Upper lobe of right lung (tissue), 1 donor: ENCODE data around the gene RPL7A. TPM values are rescaled to one million over a fixed set of nuclear protein-coding genes. Genes with fewer than 3 reads are reported as not detected.
"Not testable (repeated sequence)": the region's sequence is repeated elsewhere in the genome, so short reads cannot be mapped to it uniquely, and the experiment has no call there.

Source experiments
- ATAC-seq: fragments of 200-7000 bp; cut with Tn5 transposase; one replicate; pipeline ENCODE4 v1.9.1; 2020; ENCODE audit warnings: mild to moderate bottlenecking, moderate library complexity
- DNase-seq: peaks from one replicate; pipeline ENCODE4 v3.0.0-alpha.2; 2020
- H3K27ac ChIP-seq: fragments of 200-600 bp; one replicate; pipeline ENCODE4 v1.8.0; 2022
- H3K27me3 ChIP-seq: fragments of 200-600 bp; one replicate; pipeline ENCODE4 v1.8.0; 2022; ENCODE audit warnings: mild to moderate bottlenecking
- H3K36me3 ChIP-seq: fragments of 200-600 bp; one replicate; pipeline ENCODE4 v1.8.0; 2022
- H3K4me1 ChIP-seq: fragments of 200-600 bp; one replicate; pipeline ENCODE4 v1.8.0; 2022
- H3K4me3 ChIP-seq: fragments of 200-600 bp; one replicate; pipeline ENCODE4 v1.8.0; 2022; ENCODE audit warnings: mild to moderate bottlenecking
- H3K9me3 ChIP-seq: fragments of 200-600 bp; one replicate; pipeline ENCODE4 v1.8.0; 2022
- CTCF ChIP-seq: fragments of 200-600 bp; IDR thresholded peaks from one replicate; pipeline ENCODE4 v1.8.0; 2022; ENCODE audit warnings: antibody characterized with exemption
- intact Hi-C: fragments of 100-400 bp; cut with DNase I; formaldehyde crosslinking; loops from one replicate; pipeline ENCODE4 v1.11.0; 2022
- total RNA-seq: library from RNA; stranded (reverse); fragmentation: NEBNext Ultra II Directional; extraction: Animal tissue kit (Norgen Biotek cat#: 25700); gene quantifications from one replicate; pipeline ENCODE4 v1.2.1, GENCODE V29; 2021
- donor health status: DM: no; HTN: yes; CAD: no; lungs with severe emphysema.

RPL7A gene
- total RNA-seq, 1 donor from 2014 or later: 1,380 TPM

GRCh38 chr9:133375724-133376654, 28.0 kb downstream of the RPL7A start, which contains the start of the genes STKLD1 and SURF4:
Gene STKLD1 (plus strand): TSS chr9:133376366. CDS start chr9:133376474, 108 bp downstream.
Gene SURF4 (minus strand): TSS chr9:133376060. CDS start chr9:133375969, 91 bp downstream.
- H3K9me3 ChIP-seq: no peaks in the 10 kb centered on the region
- TF ChIP-seq CTCF: no peak
- H3K4me3 ChIP-seq: peak within 1 kb of the TSS; percentile 96
- peaks cover under 1% of the 10 kb centered on the region for H3K36me3 ChIP-seq
- H3K27ac ChIP-seq: peak within 1 kb of the TSS; percentile 96
- peaks cover 39% of the 10 kb centered on the region for H3K4me1 ChIP-seq
- DNase-seq (peak; percentile 98), ATAC-seq (peak; percentile 98)
- no peaks in the 10 kb centered on the region for H3K27me3 ChIP-seq
- intact Hi-C loops: no loop called here

GRCh38 chr9:133377280-133377679, 29.3 kb downstream of the RPL7A start:
- ATAC-seq, H3K27ac ChIP-seq, H3K4me3 ChIP-seq, intact Hi-C loops, H3K9me3 ChIP-seq, DNase-seq, H3K36me3 ChIP-seq, H3K27me3 ChIP-seq: not testable (repeated sequence)
- peaks cover 26% of the 10 kb centered on the region for H3K4me1 ChIP-seq

GRCh38 chr9:133377721-133378216, 29.8 kb downstream of the RPL7A start:
- H3K27ac ChIP-seq: no peak overlapping the region
- H3K9me3 ChIP-seq: no peaks in the 10 kb centered on the region
- DNase-seq (no peak), ATAC-seq (no peak)
- no peaks in the 10 kb centered on the region for H3K27me3 ChIP-seq
- H3K36me3 ChIP-seq: no peaks in the 10 kb centered on the region
- peaks cover 21% of the 10 kb centered on the region for H3K4me1 ChIP-seq
- no peak overlapping the region for H3K4me3 ChIP-seq
- intact Hi-C loops: no loop called here
- TF ChIP-seq CTCF: no peak

- intact Hi-C loops: no loop called here
- no peaks in the 10 kb centered on the region for H3K9me3 ChIP-seq
- peaks cover 15% of the 10 kb centered on the region for H3K4me1 ChIP-seq
- H3K27ac ChIP-seq: no peak overlapping the region
- H3K4me3 ChIP-seq: no peak overlapping the region
- DNase-seq (no peak), ATAC-seq (no peak)
- no peaks in the 10 kb centered on the region for H3K27me3 ChIP-seq
- no peak for TF ChIP-seq CTCF
- H3K36me3 ChIP-seq: no peaks in the 10 kb centered on the region
These were observed 30.5 kb downstream of the RPL7A start for GRCh38 chr9:133378408-133378962.

- peaks cover 8% of the 10 kb centered on the region for H3K4me1 ChIP-seq
- no peak for DNase-seq
- ATAC-seq: no peak
- no peak for TF ChIP-seq CTCF
- H3K9me3 ChIP-seq: no peaks in the 10 kb centered on the region
- H3K27me3 ChIP-seq: no peaks in the 10 kb centered on the region
- H3K4me3 ChIP-seq: no peak overlapping the region
- no peaks in the 10 kb centered on the region for H3K36me3 ChIP-seq
- intact Hi-C loops: no loop called here
- H3K27ac ChIP-seq: no peak overlapping the region
These were observed 31.4 kb downstream of the RPL7A start for GRCh38 chr9:133379153-133380086.
